GM12801 (cell line): Measurements from ENCODE around the gene C1QC.

ENCODE experiments used
- TF ChIP-seq, protein P1 (sequence below): IDR thresholded peaks from one replicate; pipeline ENCODE4 v1.5.1; 2011; ENCODE audit warnings: control low read depth; ENCODE audit not compliant: insufficient read length; ENCODE audit errors: extremely low read depth

C1QC gene

DNA sequence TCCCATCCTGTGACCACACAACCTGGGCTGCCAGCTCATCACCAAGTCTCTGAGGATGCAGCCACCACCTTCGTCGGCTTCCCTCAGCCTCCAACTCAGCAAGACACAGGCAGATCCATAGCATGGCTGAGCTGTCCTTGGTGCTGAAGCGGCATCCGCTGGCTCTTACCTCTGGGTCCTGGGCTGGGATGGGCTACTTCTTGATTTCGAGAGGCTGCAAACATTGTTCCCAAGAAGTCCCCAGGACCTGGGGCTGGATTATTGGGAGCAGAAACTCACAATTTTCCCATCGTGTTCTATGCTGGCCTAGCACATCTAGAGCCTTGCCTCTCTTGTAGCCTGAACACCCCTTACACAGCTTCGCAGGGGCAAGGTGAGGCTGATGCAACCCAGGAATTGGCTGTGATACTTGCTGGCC is 31.9 kb upstream of the C1QC start:
- TF ChIP-seq, protein P1, sequence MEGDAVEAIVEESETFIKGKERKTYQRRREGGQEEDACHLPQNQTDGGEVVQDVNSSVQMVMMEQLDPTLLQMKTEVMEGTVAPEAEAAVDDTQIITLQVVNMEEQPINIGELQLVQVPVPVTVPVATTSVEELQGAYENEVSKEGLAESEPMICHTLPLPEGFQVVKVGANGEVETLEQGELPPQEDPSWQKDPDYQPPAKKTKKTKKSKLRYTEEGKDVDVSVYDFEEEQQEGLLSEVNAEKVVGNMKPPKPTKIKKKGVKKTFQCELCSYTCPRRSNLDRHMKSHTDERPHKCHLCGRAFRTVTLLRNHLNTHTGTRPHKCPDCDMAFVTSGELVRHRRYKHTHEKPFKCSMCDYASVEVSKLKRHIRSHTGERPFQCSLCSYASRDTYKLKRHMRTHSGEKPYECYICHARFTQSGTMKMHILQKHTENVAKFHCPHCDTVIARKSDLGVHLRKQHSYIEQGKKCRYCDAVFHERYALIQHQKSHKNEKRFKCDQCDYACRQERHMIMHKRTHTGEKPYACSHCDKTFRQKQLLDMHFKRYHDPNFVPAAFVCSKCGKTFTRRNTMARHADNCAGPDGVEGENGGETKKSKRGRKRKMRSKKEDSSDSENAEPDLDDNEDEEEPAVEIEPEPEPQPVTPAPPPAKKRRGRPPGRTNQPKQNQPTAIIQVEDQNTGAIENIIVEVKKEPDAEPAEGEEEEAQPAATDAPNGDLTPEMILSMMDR: no peak

- TF ChIP-seq, protein P1: no peak
Observed at GRCh38 chr1:22612671-22613571, 30.5 kb upstream of the C1QC start.

DNA sequence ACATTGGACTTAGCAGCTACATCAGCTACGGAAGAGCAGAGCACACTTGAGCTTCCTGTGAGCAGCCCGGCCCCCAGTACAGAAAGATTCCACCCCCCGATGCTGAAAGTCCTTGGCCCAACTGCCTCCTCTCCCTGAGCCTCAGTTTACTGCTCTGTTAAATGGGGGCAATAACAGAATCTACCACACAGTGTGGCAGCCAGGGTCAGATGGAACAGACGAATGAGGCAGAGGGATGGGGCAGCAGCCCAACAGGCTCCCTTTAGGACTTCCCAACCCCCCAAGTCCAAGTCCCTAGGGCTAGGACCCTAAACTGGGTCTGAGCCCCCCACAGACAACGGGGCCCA is 29.9 kb upstream of the C1QC start:
- TF ChIP-seq, protein P1: no peak

DNA sequence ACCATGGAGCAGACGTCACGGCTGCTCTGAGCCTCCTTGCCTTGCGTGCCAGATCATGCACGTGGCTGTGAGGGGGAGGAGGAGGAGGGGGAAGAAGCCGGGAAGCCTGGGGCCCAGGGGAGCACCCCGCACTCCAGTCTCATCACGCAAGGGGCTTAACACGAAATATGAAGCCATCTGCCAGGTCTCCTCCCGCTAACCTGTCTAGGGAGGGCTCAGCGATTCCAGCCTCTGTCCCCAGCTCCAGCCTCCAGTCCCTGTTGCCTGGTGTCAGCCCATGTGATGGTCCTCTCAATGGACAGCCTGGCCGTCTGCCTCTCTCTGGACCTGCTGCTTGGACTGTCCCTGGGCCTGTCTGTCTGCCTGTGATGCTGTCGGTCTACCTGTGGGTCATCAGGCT is 29.5 kb upstream of the C1QC start:
- TF ChIP-seq, protein P1: no peak

DNA sequence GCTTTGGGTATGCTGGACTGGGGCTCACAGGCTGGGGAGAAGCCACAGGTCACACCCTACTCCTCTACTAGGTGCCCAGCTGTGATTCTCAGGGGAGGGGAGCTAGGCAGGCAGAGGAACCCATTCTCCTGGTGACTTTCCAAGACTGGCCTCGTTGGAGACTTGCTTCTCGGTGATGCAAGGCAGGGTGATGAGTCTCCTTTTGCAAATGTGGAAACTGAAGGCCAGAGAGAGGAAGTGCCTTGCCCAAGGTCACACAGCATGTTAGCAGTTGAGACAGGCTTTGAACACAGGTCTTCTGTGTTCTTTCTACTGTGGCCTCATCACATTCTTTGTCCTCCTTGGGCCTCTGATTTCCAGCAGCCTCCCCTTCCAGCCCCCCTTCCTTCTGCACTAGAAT is 27.5 kb upstream of the C1QC start:
- TF ChIP-seq, protein P1: no peak

GRCh38 chr1:22616571-22616970 is 26.9 kb upstream of the C1QC start:
- TF ChIP-seq, protein P1: no peak

DNA sequence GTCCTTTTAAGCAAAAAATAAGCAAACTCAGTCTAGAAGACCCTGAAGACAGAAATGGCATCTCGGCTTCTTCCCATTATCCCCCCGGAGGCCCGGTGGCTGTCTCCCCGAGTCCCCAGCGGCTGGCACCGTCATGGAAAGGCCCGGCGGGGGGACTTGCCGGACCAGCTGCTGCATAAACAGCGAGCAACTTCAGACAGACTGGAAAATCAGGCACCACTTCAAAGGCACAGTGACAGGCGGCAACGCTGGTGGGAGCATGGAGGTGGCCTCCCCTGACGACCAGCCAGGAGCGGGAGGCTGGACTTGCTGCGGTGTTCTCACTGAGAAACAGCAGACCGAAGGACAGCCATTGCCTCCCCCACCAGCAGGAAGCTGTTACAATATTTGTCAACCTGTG is 25.4 kb upstream of the C1QC start:
- TF ChIP-seq, protein P1: no peak
